ENCODE results near the gene PALM.
"Not testable (repeated sequence)": the region's sequence is repeated elsewhere in the genome, so short reads cannot be mapped to it uniquely, and the experiment has no call there.

Gene PALM, protein sequence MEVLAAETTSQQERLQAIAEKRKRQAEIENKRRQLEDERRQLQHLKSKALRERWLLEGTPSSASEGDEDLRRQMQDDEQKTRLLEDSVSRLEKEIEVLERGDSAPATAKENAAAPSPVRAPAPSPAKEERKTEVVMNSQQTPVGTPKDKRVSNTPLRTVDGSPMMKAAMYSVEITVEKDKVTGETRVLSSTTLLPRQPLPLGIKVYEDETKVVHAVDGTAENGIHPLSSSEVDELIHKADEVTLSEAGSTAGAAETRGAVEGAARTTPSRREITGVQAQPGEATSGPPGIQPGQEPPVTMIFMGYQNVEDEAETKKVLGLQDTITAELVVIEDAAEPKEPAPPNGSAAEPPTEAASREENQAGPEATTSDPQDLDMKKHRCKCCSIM

DNA sequence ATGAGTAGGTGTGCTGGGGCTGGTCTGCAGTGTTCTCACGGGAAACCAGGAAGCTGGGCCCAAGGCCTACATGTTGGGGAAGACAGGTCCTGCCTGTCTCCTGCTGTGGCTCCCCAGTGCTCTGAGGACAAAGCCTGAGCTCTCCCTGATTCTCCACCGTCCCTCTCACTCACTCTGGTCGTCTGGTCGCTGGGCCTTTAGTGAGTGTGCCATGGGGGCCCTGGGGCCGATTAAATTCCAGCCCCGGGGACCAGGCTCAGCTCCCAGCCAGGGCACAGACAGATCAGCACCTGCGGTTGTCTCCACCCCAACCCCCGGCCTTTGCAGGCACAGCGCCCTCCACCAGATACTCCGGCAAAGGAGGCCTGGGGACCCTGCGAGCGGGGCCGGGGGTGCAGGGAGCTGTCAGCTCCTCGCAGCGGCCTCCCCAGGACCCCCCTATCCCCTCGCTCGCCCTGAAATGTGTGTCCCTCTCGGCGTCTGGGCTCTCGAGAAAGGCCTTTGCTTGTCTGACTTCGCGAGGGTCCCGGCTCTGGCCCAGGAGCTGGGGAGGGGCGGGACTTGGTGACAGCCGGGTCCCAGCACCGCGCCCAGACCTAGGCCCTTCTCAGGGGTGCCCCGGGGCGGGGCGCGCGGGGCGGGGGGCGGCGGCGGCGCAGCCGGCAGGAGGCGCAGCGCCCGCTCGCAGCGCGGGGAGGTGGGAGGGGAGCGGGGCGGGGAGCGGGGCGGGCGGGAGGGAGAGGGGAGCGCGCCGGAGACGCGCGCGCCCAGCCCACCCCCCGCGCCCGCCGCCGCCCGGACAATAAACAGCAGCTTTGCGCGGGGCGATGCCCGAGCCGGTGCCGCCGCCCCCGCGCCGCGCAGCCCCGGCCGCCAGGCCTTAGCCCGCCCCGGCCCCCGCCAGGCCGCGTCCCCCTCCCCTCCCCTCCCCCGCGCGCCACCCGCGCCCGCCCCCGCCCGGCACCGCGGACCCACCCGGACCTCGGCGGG is at the start of gene PALM:
PALM (plus strand) TSS at position 782 of the 990 bp plus-strand sequence. CDS start 212 bp downstream, outside the sequence.
- DNase-seq = peak; percentile 59

DNA sequence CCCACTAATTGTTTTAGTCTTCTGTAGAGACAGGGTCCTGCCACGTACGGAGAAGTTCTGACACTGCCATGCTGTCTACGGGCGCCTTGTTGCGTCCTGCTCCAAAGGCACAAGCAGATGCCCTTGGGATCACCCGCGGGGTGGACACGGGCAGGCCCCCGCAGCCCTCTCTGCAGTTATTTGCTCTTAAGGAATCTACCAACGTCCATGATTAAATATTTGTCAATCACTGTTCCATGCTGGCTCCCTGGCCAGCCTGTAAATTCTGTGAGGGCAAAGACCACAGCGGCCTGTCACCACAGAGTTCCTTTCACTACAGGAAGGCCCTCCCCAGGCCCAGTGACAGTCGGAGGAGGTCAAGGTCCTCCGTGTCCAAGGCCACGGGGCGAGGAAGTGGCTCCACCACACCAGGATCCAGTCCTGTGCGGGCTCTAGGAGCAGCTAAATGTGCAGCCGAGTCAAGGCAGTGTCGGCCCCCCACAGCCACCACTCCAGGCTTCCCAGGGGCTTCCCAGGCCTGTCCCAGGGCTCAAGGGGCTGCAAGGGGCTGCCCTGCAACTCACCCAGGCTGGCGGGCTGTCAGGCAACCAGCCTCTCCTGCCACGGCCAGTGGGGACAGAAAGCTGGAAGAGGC is 47.8 kb upstream of the PALM start:
- no peak for DNase-seq

DNA sequence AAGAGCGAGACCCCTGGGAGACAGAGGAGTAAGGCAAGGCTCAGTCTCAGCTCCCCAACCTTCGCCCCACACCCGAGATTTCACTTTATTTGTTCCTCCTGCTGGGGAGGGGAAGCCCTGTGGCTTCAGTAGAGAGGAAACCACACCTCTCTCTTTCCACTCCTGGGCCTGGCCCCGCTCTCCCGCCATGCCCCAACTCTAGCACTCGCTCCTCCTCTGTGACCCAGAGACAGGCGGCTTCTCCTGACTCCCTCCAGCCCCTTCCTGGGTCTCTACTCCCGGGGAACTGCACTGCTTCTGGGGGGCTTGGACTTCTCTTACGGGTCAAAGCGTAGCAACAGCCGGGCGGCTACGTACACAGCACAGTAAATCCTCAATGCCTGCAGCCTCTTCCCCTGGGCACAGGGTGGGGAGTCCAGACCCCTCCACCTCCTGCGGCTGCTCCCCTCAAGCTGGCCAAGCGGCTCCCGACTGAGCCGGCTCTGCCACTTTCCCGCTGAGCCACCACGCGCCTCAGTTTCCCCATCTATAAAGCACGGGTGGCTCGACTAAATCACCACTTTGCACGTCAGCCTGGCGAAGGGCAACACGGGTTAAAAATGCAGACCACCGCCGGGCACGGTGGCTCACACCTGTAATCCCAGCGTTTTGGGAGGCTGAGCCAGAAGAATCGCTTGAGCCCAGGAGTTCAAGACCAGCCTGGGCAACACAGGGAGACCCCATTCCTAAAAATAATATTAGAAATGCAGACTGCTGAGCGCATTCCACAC is 47.1 kb upstream of the PALM start:
- DNase-seq = no peak

DNA sequence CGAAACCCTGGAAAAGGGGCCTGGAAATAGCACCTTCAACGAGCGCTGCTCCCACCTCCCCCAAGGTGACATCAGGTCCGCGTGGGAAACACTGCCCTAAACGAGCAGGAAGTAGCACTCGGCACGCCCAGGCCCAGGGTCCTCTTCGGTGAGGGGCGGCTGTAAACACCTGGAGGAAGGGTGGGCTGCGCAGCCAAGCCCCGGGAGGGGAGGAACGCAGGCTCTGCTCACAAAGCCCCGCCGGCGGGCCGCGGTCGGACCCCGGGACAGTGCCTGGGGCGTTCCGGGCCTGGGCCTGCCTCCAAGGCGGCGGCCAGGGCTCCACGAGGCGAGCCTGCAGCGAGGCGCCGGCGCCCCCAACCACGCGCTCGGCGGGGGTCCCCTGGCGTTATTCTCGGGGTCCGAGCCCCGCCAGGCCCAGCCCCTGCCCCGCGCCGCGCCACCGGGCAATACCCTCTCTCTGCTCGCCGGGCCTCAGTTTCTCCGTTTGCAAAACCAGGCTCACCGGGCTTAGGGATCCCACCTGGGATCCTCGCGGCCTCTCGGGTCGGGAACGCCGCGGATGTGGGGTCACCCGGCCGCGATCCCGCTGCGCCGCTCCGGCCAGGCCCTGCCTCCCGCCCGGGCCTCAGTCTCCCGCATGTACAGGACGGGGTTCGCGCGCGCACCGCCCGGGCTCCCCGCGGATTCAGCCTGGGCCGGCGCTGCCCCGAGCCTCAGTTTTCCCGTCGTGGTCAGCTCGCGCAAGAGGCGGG is 46.4 kb upstream of the PALM start:
- no peak for DNase-seq

DNA sequence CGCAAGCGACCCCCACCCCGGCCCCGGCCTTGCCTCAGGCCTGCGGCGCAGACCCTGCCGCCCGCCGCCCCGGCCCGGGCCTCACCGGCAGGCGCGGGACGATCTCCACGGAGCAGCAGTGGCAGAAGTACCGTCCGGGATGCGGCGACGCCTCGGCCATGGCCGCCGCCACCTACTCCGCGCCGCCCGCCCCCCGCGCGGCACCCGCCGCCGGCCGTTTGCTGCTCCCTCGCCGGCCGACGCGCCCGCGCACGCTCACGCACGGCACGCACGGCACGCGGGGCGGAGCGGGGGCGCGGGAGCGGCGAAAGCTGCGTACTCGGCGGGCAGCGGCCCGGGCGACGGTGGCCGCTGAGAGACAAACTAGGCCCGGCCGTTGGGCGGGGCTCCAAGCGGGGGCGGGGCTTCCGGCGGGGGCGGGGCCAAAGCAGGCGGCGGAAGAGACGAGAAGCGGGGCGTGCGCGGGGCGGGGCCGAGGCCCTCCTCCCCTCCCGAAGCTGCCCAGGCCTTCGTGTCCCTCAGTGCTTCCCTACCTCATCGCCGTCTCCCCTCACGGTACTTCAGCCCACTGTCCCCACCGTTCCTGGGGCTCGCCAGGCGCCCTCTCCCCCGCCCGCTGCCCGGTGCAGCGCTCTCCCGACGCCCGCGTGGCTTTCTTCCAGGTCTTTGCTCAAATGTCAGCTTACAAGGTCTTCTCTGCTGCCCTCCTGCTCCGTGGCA is 45.6 kb upstream of the PALM start, which contains the start of gene RNF126:
RNF126 (minus strand) TSS at position 253 of the 720 bp plus-strand sequence; CDS start at position 160, 93 bp downstream.
- DNase-seq = peak; percentile 97

DNA sequence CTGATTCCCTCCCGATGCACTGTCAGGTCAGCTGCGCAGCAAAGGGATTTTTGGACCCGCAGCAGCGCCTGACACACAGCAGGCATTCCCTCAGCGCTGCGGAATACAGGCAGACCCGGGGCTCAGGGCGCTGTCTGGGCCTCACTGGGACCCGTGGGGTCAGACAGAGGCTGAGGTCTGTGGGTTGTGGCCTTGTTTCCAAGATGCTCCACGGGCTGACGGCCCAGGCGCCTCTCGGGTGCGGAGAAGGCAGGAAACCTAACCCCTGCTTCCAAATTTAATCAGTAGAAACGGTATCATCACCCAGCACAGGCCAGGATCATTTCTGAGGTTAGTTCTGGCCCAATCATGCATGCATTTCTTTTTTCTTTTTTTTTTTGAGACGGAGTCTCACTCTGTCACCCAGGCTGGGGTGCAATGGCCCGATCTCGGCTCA is 45.0 kb upstream of the PALM start:
- no peak for DNase-seq

DNA sequence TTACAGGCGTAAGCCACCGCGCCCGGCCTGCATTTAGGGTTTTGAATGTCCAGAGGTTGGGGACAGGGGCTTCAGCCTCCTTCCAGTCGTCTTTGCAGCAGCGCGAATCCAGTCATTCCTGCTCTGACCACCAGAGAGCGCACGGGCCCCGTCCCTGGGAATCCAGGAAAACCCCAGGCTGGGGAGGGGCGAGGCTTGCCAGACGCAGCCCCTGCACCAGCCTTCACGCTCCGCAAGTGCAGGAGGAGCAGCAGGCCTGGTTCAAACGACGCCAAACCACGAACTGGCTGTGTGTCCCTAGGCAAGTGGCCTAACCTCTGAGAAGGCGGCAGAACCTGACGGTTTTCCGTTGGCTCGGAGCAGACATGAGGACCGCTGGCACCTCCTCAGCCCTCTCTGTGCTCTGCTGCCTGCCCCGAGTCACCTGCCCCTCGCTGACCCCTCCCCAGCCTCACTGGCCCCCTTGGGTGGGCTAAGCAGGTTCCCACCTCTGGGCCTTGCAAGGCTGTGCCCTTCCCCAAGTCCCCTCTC is 43.8 kb upstream of the PALM start:
- DNase-seq = peak; percentile 90

DNA sequence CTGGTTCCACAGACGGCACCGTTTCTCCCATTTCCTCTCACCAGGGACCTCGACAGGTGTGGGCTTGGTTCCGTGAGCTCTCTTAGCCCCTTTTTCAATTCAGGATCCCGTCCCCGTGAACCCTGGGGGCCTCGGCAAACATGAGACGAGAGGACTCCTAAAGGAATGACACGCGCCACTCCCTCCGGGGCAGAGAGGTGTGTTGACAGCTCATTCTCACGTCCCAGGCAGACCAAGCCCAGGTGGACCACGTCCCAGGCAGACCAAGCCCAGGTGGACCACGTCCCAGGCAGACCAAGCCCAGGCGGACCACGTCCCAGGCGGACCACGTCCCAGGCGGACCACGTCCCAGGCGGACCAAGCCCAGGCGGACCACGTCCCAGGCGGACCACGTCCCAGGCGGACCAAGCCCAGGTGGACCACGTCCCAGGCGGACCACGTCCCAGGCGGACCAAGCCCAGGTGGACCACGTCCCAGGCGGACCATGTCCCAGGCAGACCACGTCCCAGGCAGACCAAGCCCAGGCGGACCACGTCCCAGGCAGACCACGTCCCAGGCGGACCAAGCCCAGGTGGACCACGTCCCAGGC is 41.7 kb upstream of the PALM start:
- not testable (repeated sequence) for DNase-seq

DNA sequence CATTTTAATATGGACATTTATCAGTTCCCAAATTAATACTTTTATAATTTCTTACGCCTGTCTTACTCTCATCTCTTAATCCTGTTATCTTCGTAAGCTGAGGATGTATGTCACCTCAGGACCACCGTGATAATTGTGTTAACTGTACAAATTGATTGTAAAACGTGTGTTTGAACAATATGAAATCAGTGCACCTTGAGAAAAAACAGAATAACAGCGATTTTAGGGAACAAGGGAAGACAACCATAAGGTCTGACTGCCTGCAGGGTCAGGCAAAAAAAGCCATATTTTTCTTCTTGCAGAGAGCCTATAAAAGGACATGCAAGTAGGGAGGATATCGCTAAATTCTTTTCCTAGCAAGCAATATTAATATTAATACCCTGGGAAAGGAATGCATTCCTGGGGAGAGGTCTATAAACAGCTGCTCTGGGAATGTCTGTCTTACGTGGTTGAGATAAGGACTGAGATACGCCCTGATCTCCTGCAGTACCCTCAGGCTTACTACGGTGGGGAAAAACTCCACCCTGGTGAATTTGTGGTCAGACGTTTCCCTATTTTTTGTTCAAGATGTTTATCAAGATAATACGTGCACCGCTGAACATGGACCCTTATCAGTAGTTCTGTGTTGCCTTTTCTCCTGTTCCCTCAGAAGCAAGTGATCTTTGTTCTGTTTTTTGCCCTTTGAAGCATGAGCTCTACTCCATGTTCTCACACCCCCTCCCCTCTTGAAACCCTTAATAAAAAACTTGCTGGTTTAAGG is 39.9 kb upstream of the PALM start:
- not testable (repeated sequence) for DNase-seq

DNA sequence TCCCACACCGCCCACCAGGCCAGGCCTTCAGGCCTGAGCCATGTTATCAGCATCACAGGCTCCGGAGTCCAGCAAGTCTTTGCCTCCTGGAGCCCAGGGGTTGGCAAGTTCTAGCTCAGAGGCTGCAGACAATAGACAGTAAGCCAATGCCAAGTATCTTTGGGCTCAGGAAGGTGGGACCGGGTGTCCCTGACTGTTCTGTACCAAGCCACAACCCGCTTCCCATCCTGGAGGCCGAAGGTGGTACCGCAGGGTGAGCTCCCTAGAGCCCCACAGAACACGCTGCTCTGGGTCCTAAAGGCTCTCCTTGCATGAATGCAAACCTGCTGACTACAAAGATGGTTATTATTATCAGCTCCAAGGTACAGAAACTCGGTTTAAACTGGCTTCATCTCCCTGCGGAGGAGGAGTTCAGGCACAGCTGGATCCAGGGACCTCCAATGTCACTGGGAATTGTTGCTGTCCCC is 38.1 kb upstream of the PALM start:
- DNase-seq = no peak

DNA sequence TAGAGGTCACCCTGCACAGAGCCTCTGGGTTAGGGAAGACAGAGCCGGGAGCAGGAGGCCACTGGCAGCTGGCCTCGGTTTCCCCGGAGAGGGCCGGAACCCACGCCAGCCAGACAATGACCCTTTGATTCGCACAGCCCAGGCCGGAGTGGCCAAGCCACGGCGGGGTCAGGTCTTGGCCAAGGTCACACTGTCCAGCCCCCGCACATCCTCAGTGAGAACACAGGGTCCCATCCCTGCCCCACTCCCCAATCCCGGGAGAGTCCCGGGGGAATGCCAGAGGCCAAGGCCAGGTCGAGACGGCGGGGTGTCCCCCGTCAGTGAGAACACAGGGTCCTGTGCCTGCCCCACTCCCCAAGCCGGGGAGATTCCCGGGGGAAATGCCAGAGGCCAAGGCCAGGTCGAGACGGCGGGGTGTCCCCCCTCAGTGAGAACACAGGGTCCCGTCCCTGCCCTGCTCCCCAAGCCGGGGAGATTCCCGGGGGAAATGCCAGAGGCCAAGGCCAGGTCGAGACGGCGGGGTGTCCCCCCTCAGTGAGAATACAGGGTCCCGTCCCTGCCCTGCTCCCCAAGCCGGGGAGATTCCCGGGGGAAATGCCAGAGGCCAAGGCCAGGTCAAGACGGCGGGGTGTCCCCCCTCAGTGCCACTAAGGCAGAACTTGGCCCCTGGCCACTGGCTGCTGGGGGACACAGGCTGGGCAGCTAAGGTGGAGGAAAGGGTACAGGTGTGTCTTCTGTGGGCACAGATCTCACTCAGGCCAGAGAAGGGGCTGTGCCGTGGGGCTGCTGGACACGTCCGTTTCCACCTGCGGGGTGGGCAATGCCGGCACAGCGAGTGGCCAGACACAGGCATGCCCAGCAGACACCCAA is 34.2 kb upstream of the PALM start:
- DNase-seq = peak; percentile 24

DNA sequence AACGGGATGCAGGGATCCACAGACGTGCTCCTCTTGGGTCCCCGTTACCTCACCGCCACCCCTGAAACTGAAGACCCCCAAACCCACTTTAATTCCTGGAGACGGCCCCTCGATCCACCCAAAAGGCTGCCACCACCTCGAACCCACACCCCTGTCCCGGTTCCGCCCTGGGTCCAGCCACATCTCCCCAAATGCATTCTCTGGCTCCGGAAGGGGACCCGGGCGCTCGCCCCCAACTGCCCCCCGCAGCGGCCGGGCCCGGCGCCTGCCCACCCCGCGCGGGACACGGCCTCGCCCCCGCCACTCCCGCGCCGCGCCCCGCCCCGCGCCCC is 32.8 kb upstream of the PALM start:
- DNase-seq = no peak

DNA sequence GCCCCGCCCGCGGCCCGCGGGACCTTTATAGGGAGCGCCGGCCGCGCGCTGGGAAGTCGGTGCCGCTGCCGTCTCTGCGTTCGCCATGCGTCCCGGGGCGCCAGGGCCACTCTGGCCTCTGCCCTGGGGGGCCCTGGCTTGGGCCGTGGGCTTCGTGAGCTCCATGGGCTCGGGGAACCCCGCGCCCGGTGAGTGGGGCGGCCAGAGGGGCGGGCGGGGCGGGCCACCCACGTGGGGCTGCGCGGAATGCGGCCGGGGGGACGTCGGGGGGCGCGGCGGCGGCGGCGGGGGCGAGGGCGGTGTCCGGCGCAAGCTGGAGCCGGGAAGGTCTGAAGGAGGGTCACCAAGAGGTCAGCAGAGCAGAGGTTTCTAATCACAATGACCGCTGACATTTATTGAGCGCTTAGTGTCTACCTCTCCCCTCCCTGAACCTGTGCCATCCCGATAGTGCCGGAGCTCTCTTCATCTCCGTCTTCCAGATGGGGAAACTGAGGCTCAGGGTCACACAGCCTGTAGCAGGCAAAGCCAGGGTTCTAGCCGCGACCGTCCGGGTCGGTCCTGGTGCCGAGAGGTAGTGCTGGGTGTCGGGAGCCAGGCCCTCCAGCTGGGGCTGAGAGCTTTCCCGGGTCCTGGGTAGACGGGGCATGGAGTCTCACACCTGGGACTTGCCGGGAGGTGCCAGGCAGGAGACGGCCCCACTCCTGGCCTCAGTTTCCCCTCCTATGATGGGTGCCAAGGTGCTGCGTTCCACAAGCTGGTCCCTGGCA is 32.2 kb upstream of the PALM start, which contains the start of gene FSTL3:
FSTL3 (plus strand) TSS at position 54 of the 767 bp plus-strand sequence; CDS start at position 86, 32 bp downstream.
- peak; percentile 48 for DNase-seq

DNA sequence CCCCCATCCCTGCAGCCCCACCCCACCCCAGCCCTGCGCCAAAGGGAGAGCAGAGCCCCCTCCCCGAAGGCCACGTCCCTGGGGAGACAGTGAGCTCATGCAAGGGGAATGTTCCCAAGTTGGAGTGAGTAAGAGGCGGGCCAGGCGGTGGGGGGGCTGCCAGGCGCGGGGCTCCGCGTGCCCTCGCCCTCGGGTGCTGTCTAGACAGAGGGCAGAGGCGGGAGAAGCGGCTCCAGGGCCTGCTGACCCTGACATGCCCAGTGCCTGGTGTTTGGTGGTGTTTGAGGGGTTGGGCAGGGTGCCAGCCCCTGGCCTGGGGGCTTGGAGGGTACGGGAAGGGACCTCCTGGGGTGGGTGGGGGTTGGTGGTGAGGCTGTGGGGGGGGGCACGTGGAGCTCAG is 31.5 kb upstream of the PALM start:
- DNase-seq = peak; percentile 70

DNA sequence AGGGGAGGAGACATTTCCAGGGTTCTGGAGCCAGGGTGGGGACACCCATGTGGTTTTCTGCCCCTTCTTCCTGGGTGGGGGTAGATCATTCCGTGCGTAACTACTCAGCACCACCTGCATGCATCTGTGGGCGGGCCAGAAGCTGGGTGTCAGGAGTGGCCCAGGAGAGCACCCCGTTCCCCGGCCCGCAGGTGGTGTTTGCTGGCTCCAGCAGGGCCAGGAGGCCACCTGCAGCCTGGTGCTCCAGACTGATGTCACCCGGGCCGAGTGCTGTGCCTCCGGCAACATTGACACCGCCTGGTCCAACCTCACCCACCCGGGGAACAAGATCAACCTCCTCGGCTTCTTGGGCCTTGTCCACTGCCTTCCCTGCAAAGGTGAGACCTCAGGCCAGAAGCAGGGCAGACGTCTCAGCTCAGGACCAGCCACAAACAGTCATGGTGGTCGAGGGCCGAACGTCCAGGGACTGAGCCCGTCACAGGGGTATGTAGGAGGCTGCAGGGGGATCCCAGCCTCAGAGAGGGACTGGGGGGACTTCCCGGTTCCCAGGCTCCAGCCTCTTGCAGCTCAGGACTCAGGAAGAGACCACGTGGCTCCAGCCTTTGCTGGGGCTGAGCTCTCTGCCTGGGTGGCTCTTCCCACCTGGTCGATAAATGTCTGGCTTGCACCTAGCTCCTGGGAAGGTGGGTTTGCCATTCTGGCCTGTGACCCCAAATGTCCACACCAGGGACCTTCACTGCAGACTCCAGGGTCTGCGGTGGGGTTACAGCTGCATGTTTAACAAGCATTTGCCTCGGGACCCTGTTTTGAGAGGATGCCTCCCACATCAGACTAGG is 30.9 kb upstream of the PALM start:
- DNase-seq = no peak

DNA sequence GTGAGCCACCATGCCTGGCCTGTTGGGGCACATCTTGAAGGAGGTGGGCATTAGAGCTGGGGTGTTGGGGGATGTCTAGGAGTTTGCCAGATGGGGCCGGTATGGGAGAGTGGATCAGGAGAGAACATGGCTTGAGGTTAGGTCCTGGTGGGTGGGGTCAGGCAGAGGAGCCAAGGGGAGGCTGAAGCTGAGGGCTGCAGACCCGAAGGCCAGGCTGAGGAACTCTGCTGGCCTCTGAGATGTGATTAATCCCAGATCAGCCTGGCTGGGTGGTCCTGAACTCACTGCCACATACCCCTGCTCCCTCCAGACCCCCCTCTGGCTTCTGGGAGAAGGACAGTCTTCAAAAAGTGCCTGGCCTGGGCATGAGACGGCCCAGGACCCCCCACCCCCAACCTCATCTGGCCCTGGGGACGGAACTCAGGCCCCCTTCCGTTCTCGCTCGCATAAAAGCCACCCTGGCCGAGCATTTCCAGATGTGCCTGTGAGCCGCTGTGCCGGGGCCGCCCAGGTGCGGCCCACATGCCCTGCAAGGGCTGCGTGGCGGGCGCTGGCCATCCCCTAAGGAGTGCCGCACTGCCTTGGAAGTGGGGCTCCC is 29.8 kb upstream of the PALM start:
- DNase-seq = no peak
